ENCODE measurements around the gene LLPH.
"Not testable (repeated sequence)": the region's sequence is repeated elsewhere in the genome, so short reads cannot be mapped to it uniquely, and the experiment has no call there.

The LLPH gene
- long read RNA-seq, donor 1, full-length matches to known transcripts = 27 of 35 reads
- long read RNA-seq, donor 1, partial matches to known transcripts = 8 of 35 reads
- long read RNA-seq, donor 1, other reads (novel, unspliced or antisense) = 0 of 35 reads
- long read RNA-seq, donor 2, full-length matches to known transcripts = 17 of 17 reads
- long read RNA-seq, donor 2, partial matches to known transcripts = 0 of 17 reads
- long read RNA-seq, donor 2, other reads (novel, unspliced or antisense) = 0 of 17 reads
- long read RNA-seq, donor 3, full-length matches to known transcripts = 6 of 6 reads
- long read RNA-seq, donor 3, partial matches to known transcripts = 0 of 6 reads
- long read RNA-seq, donor 3, other reads (novel, unspliced or antisense) = 0 of 6 reads
- long read RNA-seq, donor 4, full-length matches to known transcripts = 16 of 26 reads
- long read RNA-seq, donor 4, partial matches to known transcripts = 10 of 26 reads
- long read RNA-seq, donor 4, other reads (novel, unspliced or antisense) = 0 of 26 reads
- long read RNA-seq, donor 5, full-length matches to known transcripts = 21 of 21 reads
- long read RNA-seq, donor 5, partial matches to known transcripts = 0 of 21 reads
- long read RNA-seq, donor 5, other reads (novel, unspliced or antisense) = 0 of 21 reads
- long read RNA-seq, donor 6, full-length matches to known transcripts = 19 of 26 reads
- long read RNA-seq, donor 6, partial matches to known transcripts = 7 of 26 reads
- long read RNA-seq, donor 6, other reads (novel, unspliced or antisense) = 0 of 26 reads
- long read RNA-seq, donor 7, full-length matches to known transcripts = 30 of 41 reads
- long read RNA-seq, donor 7, partial matches to known transcripts = 11 of 41 reads
- long read RNA-seq, donor 7, other reads (novel, unspliced or antisense) = 0 of 41 reads
- long read RNA-seq, donor 8, full-length matches to known transcripts = 14 of 14 reads
- long read RNA-seq, donor 8, partial matches to known transcripts = 0 of 14 reads
- long read RNA-seq, donor 8, other reads (novel, unspliced or antisense) = 0 of 14 reads

DNA sequence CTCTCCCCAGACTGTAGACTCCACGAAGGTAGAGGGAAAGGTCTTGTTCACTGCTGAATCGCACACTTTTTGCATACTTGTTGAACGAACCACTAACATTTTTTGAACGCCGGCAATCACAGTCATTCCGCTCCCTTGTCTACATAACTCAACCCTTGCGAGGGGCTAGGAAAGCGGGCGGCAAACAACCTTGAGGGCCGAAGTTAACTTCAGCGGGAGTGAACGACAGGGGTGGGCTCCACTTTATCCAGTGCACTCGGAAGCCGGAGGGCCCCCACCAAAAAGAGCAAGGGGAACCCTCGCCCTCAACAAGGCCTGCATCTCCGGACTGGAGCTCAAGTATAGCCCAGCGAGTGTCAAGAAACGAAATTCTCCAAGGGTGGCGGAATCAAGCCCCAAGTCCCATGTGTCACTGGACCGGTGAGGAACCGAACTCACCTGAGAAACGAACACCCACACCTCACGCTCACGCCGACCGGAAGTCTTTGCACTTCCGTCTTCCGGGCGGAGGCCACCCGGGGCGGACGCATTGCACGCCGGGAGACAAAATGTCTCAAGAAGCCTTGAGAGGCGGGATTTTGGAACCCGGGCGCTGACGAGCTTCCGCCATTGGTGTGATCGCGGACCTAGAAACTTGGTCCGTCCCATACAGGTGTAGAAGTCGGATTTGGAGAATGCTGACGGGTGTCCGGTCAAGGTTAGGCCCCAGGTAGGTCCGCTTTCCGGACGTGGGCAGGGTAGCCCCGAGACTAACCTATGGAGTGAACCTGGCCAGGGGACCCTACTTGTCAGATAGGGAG, at the start of gene LLPH:
TSS of gene LLPH (minus strand) at position 484 of the 800 bp plus-strand sequence. CDS start 1,644 bp downstream, outside the sequence.
- DNase-seq = peak; percentile 75

DNA sequence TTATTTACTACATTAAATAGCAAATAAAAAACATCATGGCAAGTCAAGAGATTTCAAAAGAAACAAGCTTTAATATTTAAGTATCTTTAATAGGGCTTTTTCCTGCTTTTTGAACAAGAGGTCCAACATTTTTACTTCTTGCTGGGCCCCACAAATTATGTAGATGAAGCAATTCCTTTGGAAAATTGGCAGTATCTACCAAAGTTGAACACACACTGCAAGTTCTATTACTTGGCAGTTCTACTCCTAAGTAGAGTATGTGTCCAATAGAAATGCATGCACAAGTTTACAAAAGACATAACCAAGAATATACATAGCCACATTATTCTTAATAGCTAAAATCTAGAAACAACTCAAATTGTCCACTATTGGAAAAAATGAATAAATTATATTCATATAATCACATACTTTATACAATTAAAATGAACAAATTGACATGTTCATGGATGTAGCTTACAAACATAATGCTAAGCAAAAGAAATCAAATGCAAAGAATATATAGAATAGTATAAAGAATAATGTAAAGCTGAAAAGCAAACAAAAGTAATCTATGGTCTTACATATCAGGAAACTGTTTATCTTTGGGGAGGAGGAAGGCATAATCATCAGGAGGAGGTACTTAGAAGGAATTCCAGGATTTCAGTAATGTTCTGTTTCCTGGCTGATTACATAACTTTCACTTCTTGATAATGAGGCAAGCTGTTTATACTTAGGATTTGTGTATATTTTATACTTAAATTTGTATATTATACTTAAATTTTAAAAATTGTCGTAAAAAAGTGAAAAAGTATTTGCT, 45.8 kb upstream of the LLPH start:
- DNase-seq = no peak

DNA sequence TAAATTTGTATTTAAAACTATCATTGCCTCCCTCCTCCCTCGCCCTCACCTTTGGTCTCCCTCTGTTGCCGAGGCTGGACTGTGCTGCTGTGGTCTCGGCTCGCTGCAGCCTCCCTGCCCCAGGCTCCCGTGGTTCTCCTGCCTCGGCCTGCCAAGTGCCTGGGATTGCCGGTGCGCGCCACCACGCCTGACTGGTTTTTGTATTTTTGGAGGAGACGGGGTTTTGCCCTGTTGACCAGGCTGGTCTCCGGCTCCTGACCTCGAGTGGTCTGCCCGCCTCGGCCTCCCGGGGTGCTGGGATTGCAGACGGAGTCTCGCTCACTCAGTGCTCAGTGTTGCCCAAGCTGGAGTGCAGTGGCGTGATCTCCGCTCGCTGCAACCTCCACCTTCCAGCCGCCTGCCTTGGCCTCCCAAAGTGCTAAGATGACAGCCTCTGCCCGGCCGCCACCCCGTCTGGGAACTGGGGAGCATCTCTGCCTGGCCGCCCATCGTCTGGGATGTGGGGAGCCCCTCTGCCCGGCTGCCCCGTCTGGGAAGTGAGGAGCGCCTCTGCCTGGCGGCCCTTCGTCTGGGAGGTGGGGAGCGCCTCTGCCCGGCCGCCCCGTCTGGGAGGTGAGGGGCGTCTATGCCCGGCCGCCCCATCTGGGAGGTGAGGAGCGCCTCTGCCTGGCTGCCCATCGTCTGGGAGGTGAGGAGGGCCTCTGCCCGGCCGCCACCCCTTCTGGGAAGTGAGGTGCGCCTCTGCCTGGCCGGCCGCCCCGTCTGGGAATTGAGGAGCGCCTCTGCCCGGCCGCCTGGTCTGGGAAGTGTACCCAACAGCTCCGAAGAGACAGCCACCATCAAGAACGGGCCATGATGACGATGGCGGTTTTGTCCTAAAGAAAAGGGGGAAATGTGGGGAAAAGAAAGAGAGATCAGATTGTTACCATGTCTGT, 44.1 kb upstream of the LLPH start:
- DNase-seq = not testable (repeated sequence)

DNA sequence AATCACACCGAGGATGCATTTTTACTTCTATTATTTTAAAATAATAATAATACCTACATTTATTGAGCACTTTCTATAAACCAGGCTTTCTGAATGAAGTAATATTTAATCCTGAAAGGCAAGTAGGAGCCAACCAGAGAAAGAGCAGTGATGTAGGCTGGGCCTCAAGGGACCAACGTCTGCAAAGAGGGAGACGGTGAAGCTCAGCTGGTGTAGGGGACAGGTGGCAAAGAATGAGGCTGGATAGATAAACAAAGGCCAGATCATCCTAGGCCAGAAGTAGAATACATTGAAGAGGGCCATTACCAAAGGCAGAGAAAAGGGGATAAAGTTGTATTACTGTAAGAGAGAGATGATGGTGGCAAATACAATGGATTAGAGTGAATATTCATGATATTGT, 40.1 kb upstream of the LLPH start:
- DNase-seq = no peak

DNA sequence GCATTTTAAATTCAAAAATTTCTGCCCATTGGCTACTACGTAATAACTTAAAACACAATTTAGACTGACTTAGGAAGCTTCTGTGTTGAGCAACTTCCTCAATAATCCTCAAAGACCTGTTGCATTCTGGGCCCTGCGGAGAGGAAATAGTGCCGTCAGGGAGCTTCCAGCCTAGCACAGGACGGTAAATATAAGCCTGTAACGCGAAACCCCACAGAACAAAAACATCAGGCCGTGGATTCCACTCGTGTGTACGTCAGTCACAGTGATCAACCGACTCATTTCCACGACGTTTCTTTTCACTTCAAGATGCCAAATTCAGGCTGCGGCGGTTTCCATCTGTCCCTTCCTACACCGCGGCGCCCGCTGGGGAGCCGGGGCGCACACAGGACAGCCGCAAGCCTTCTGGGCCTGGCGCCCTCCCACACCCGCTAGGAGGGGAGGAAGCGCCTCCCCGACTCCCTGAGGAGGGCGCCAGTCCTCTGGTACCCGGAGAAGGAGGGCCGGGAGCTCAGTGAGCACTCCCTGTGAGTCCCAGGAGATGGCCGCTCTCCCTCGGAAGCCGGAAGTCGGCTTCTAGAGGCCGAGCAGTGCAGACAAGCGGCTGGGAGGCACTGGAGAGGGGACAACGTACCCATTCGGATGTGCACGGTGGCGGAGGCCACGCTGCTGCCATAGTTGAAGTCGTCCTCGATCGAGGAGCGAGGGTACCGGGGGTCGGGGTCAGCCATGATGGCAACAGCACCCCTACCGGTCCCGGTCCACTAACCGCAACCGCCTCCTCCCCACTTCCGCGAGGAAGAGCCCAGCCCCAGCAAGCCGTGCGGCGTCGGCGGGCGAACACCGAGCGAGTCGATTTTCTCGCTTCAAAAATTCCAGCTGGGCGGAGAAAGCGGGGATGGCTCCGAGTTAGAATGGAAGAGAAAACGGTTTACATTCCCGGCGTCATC, 38.9 kb upstream of the LLPH start, which contains the start of gene TMBIM4:
TSS of gene TMBIM4 (minus strand) at position 776 of the 950 bp plus-strand sequence. CDS start at position 731, 45 bp downstream.
- peak; percentile 100 for DNase-seq

DNA sequence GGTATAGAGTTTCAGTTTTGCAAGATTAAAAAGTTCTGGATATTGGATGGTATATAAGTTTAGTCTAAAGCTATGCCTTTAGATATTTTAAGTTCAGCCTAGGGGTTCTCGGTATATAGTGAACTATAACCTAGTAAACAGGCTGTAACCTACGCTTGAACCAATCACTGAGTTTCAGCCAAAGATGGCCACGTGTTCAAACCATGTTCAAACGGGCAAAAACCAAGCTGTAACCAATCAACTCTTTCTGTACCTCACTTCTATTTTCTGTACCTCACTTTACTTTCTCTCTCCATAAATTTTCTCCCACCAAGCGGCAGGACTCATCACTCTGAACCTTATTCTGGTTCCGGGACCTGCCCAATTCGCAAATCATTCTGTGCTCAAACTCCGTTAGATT, 37.9 kb upstream of the LLPH start:
- DNase-seq = no peak

DNA sequence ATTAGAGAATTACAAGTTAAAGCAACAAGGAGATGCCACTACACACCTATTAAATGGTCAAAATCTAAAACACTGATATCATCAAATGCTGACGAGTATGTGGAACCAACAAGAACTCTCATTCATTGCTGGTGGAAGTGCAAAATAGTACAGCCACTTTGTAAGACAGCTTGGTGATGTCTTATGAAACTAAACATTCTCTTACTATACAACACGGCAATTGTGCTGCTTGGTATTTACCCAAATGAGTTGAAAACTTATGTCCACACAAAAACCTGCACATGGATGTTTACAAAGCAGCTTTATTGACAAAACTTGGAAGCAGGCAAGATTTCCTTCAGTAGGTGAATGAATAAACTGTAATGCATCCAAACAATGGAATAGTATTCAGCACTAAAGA, 36.0 kb upstream of the LLPH start:
- DNase-seq = no peak

DNA sequence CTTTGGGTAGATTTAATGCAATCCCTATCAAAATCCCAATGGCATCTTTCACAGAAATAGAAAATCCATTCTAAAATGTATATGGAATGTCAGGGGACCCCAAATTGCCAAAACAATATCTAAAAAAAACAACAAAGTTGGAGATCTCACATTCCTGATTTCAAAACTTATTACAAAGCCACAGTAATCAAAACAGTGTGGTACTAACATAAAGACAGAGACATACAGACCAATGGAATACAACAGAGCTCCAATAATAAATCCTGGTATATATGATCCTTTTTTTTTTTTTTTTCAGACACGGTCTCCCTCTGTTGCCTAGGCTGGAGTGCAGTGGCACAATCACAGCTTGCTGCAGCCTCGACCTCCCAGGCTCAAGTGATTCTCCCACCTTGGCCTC, 34.6 kb upstream of the LLPH start:
- no peak for DNase-seq

DNA sequence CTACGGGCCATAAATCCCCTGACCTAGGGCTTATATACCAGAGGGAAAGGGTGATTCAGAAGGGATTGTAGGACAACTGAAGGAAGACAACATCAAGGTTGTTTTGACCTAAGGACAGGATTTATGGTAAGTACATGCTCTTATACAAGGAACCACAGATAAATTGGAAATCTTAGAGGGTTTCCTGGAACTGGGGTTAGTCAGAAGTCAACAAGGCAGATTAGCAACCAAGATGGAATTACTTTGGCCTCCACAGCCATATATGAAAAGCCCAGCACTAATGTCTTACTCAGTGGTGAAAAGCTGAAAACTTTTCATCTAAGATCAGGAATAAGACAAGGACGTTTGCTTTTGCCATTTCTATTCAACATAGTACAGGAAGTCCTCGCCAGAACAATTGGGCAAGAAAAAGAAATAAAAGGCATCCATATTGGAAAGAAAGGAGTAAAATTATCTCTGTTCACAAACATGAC, 33.8 kb upstream of the LLPH start:
- no peak for DNase-seq

DNA sequence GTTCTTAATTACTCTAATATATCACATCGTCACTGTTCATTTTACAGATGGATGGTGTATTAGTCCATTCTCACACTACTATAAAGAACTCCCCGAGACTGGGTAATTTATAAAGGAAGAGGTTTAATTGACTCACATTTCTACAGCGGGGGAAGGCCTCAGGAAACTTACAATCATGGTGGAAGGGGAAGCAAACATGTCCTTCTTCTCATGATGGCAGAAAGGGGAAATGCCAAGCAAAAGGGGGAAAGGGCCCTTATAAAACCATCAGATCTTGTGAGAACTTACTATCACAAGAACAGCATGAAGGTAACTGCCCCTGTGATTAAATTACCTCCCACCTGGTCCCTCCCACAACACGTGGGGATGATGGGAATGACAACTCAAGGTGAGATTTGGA, 32.7 kb upstream of the LLPH start:
- DNase-seq = no peak

DNA sequence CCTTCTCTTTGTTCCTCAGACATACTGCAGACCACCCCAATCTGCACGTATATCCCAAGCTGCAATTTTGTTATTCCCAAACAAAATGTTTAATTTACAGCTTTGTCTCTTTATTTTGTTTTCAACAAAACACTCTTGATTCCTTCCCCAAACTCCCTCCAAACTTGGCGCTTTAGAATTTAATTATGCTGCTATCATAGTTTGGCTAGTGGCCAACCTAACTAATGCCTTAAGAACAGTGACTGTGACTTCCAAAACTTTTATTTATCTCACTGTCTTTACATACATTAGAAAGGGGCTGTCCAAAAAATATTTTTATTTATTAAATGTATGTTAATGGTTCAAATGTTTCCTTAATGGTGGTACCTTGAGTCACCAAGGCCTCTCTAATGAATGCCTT, 32.2 kb upstream of the LLPH start:
- no peak for DNase-seq

DNA sequence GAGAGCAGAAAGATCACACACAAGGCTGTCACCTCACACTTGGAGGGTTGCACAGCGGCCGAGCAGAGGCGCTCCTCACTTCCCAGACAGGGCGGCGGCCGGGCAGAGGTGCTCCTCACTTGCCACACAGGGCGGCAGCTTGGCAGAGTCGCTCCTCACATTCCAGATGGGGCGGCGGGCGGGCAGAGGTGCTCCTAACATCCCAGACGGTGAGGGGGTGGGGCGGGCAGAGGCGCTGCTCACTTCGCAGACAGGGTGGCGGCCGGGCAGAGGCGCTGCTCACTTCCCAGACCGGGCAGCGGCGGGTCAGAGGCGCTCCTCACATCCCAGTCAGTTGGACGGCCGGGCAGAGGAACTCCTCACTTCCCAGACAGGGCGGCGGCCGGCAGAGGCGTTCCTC, 30.2 kb upstream of the LLPH start:
- DNase-seq = no peak

DNA sequence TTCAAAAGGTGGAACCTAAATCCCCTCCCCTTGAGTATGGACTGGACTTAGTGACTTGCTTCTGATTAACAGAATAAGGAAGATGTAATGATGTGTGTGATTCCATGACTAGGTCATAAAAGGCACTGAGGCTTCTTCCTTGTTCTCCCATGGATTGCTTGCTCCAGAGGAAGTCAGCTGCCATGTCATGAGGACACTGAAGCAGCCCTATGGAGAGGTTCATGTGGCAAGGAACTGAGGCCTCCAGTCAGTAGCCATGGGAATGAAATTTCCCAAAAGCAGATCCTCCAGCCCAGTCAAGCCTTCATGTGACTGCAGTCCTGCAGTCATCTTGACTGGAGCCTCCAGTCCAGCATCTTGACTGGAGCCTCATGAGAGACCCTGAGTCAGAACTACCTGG, 28.6 kb upstream of the LLPH start:
- no peak for DNase-seq

DNA sequence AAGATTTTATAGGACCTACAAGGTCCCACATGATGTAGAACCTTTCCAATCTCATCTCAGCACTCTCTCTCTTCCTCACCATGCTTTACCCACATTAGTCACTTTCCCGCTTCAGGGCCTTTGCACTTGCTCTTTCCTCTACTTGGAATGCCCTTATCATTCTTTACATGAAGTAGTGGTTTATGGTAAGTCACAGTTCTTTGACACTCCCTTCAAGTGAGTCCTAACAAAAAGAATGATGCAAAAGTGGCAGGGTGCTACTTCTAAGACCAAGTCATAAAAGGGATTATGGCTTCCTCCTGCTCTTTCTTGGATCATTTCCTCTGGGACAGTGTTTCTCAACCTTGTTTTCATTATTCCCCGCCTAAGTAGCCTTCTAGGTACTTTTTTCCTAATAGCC, 26.1 kb upstream of the LLPH start:
- DNase-seq = no peak

DNA sequence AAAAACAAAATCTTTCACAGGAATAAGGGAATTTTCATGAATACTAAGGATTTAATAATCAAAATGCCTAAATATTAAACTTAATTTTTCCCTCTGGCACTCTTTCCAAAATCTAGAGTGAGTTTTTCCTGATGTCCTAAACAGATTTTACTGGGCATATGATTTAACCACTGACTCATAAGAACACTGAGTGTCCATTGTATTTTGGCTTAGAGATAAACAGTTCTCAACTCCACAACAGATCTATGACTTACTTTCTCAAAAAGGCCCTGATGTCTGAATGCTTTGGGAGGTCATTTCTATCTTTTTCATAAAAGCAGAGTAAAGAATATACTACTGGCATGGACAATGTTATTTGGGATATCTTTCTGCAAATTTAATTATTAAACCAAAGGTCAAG, 24.2 kb upstream of the LLPH start:
- no peak for DNase-seq

DNA sequence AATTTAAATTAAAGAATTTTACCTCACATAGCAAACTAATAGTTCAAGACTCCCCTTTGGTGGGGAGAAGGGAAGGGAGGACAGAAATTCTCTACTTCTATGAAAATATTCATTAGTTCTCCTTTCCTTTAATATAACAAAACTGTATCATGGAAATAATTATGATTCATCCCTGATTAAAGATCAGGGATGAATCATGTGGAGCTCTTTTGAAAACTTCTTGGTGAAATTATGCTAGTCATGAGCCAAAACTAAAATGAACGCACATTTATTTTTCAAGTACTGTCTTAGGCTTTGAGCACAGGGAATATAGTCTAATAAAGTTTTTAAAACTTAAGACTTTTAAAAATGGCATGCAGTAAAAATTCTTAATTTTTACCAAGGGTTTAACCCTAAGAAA, 22.2 kb upstream of the LLPH start:
- DNase-seq = no peak

DNA sequence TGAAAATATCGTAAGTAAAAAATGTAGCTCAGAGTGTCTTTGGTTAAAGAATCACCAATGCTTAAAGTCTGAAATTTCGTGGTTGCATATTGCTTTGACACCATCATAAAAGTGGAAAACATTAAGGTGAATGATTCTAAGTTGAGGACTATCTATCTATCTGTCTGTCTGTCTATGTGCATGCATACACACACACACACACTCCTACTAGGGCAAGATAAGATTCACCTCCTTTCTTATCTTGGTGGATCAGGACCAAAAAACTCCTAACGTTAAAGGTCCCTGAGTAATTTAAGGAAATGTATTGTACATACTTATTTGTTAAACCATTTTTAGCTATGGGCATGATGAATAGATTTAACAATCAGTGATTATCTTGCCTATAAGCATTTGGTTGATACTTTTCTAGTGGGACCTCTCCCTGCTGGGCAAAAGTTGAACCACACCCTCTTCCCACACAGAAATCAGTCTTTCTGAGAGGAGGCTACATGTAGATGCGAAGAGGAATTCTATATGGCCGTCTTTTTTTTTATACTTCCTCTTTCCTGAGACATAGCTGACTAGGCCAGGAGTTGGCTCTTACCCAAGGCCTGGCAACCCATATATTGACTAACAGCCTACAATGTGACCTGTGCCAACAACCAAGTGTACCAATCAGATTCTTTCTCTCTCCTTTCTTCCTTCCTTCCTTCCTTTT, 19.3 kb upstream of the LLPH start:
- DNase-seq = no peak
